ENCODE measurements around the gene DDX27. TPM values are rescaled to one million over a fixed set of nuclear protein-coding genes. Genes with fewer than 3 reads are reported as not detected.

The DDX27 gene, protein sequence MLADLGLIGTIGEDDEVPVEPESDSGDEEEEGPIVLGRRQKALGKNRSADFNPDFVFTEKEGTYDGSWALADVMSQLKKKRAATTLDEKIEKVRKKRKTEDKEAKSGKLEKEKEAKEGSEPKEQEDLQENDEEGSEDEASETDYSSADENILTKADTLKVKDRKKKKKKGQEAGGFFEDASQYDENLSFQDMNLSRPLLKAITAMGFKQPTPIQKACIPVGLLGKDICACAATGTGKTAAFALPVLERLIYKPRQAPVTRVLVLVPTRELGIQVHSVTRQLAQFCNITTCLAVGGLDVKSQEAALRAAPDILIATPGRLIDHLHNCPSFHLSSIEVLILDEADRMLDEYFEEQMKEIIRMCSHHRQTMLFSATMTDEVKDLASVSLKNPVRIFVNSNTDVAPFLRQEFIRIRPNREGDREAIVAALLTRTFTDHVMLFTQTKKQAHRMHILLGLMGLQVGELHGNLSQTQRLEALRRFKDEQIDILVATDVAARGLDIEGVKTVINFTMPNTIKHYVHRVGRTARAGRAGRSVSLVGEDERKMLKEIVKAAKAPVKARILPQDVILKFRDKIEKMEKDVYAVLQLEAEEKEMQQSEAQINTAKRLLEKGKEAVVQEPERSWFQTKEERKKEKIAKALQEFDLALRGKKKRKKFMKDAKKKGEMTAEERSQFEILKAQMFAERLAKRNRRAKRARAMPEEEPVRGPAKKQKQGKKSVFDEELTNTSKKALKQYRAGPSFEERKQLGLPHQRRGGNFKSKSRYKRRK
- 57.1 to 66.3 TPM (median 64.1 TPM) in 5 replicates for total RNA-seq (2022; extraction: Qiagen RNA extraction)

DNA sequence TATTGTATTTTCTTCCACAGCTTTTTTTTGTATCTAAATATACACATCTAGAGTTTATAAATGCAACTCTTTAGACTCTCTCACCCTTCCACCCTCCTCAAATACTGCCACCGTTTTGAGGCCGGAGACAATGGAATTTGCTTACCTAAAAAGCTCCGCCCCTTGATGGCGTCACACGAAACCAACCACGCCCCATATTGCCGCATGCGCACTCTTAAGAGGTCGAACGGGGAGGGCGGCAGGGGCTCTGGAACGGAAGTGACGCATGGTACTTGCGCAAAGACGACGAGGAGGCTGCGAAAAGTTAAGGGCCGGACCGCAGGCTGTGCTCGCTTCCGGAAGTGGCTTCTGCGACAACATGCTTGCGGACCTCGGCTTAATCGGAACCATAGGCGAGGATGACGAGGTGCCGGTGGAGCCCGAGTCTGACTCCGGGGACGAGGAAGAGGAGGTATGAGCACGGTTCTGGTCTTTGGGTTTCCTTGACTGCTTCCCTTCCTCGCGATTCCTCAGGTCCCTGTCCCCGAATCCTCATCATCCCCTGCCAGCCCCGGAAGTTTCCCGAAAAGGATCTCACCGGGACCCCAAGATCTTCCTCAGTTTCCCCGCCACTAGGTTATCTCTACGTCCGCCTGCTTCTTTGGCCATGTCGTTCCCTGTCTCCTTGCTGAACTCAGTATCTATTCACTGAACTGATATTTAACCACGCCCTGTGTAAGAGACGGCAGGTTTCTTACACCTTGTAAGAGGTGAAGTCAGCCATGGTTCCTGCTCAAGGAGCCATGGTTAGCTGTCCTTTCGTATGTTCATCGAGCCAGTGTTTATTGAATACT is at the start of gene DDX27:
TSS of gene DDX27 (plus strand) at position 326 of the 833 bp plus-strand sequence. CDS start at position 359, 33 bp downstream.

GRCh38 chr20:49187851-49188641 is 31.2 kb upstream of the DDX27 start, which contains the start of gene STAU1:
Gene STAU1, minus strand, starts transcription at chr20:49188334. Its CDS starts 22,133 bp downstream, at chr20:49166201.

DNA sequence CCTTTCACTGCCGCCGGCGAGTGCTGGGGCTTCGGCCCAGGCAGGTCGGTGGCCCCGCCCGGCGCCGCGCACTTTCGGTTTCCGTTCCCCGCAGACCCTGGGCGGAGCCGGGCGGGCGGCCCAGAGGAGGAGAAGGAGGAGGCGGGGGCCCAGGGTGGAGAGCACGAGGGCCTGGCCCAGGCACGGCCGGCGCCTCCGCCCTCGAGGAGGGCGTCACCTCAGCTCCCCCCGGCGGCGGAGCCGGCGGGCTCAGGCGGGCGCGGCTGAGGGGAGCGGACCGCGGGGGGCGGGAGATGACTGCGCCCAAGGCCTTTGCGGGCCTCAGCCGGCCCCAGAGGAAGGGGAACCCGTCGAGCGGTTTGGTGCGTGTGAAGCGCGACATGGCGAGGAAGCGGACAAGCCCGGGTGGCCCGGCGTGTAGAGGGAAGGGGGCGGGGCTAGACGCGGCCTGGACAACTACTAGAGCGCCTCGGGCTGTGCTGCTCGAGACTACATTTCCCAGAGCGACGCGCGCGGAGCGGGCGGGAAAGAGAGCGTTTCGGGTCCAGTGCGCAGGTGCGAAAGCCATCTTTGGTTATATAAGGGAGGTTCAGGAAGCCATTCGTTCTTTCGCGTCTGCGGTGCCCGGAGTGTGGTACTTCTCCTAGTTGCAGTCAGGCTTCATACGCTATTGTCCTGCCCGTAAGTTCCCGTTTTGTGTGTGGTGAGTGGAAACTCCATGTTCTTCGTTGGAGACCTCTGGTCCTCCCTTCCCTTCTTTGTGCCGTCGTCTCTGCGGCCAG is 59.0 kb downstream of the DDX27 start, which contains the start of gene ZNFX1:
TSS of gene ZNFX1 (minus strand) at position 22 of the 782 bp plus-strand sequence. CDS start 2,218 bp downstream, outside the sequence.

Other genes starting within 250 kb of the DDX27 start
- 90.7 to 110 TPM (median 103 TPM) in 5 replicates for gene CSE1L, start 173.1 kb upstream of the DDX27 start, total RNA-seq (2022; extraction: Qiagen RNA extraction)
- gene STAU1, start 31.1 kb upstream of the DDX27 start, total RNA-seq (2022; extraction: Qiagen RNA extraction): 60.3 to 72.6 TPM (median 66.8 TPM) in 5 replicates
- gene ZNFX1, start 58.6 kb downstream of the DDX27 start, total RNA-seq (2022; extraction: Qiagen RNA extraction): 19.7 to 29.3 TPM (median 24.6 TPM) in 5 replicates